Mucosa of descending colon (tissue), 3 donors: ENCODE results near the gene EFCAB6. TPM values are rescaled to one million over a fixed set of nuclear protein-coding genes. Genes with fewer than 3 reads are reported as not detected.

ENCODE experiments used
- ATAC-seq: fragments of 200-7000 bp; cut with Tn5 transposase; one replicate; pipeline ENCODE4 v1.9.1; 2020; ENCODE audit warnings: mild to moderate bottlenecking, moderate library complexity
- DNase-seq, 3 donors: peaks; one replicate each; pipeline ENCODE4 v3.0.0-alpha.2; 2020
- H3K36me3 ChIP-seq: fragments of 200-600 bp; one replicate; pipeline ENCODE4 v1.8.0; 2021; ENCODE audit warnings: low read depth, mild to moderate bottlenecking
- H3K4me1 ChIP-seq: fragments of 200-600 bp; one replicate; pipeline ENCODE4 v1.8.0; 2021; ENCODE audit warnings: low read depth, mild to moderate bottlenecking
- H3K4me3 ChIP-seq: fragments of 200-600 bp; one replicate; pipeline ENCODE4 v1.8.0; 2021; ENCODE audit warnings: mild to moderate bottlenecking
- H3K9me3 ChIP-seq: fragments of 200-600 bp; one replicate; pipeline ENCODE4 v1.8.0; 2021; ENCODE audit warnings: mild to moderate bottlenecking
- CTCF ChIP-seq: fragments of 200-600 bp; IDR thresholded peaks from one replicate; pipeline ENCODE4 v1.8.0; 2022; ENCODE audit warnings: antibody characterized with exemption, mild to moderate bottlenecking
- intact Hi-C, 2 donors: fragments of 100-400 bp; cut with DNase I in 1 of 2; cut with micrococcal nuclease in 1 of 2; formaldehyde crosslinking; loops; one replicate each; pipeline versions ENCODE4 v1.11.0 to v1.11.1; 2022; cut with DNase I, micrococcal nuclease
- total RNA-seq, 3 donors: library from RNA; stranded (reverse); fragmentation: NEBNext Ultra II Directional in 2 of 3; extraction: Animal tissue kit (Norgen Biotek cat#: 25700) in 2 of 3; gene quantifications; one replicate each; pipeline versions ENCODE4 v1.2.1 to v1.2.4, GENCODE V29; 2021 to 2023
- donor health status: DM: no; HTN: no; CAD: no; lungs with moderate emphysema.
- donor health status: DM: no; HTN: no; CAD: no.
- donor health status: DM: no; HTN: yes; CAD: no.

Gene EFCAB6
- total RNA-seq, 3 donors from 2014 or later: 1.1 to 1.8 (median 1.7) TPM

- ATAC-seq: no peak
- no peak for TF ChIP-seq CTCF
- Histone ChIP-seq H3K4me1 (no peaks in the 10 kb centered on the region), H3K4me3 (no peak overlapping the region), H3K36me3 (no peaks in the 10 kb centered on the region), H3K9me3 (no peaks in the 10 kb centered on the region)
- DNase-seq: no peak
- intact Hi-C loops: no loop called here
Measured at GRCh38 chr22:43750751-43751150, 61.4 kb downstream of the EFCAB6 start.

GRCh38 chr22:43749473-43749872, 62.6 kb downstream of the EFCAB6 start:
- Histone ChIP-seq H3K4me3 (no peak overlapping the region), H3K9me3 (no peaks in the 10 kb centered on the region), H3K36me3 (no peaks in the 10 kb centered on the region), H3K4me1 (no peaks in the 10 kb centered on the region)
- no peak for ATAC-seq
- no peak for TF ChIP-seq CTCF
- intact Hi-C loops: no loop called here
- no peak for DNase-seq

- Histone ChIP-seq H3K4me3 (no peak overlapping the region), H3K9me3 (no peaks in the 10 kb centered on the region), H3K36me3 (no peaks in the 10 kb centered on the region), H3K4me1 (no peaks in the 10 kb centered on the region)
- intact Hi-C loops: no loop called here
- DNase-seq: no peak
- no peak for TF ChIP-seq CTCF
- ATAC-seq: no peak
Measured at GRCh38 chr22:43747877-43748276, 64.2 kb downstream of the EFCAB6 start.

GRCh38 chr22:43747058-43747457, 65.0 kb downstream of the EFCAB6 start:
- Histone ChIP-seq H3K4me3 (no peak overlapping the region), H3K4me1 (no peaks in the 10 kb centered on the region), H3K9me3 (no peaks in the 10 kb centered on the region), H3K36me3 (no peaks in the 10 kb centered on the region)
- intact Hi-C loops: no loop called here
- DNase-seq: no peak
- TF ChIP-seq CTCF: no peak
- no peak for ATAC-seq

GRCh38 chr22:43745783-43746356, 66.2 kb downstream of the EFCAB6 start:
- intact Hi-C loops: no loop called here
- ATAC-seq (no peak), DNase-seq (no peak)
- Histone ChIP-seq H3K4me3 (no peak overlapping the region), H3K9me3 (no peaks in the 10 kb centered on the region), H3K4me1 (no peaks in the 10 kb centered on the region), H3K36me3 (no peaks in the 10 kb centered on the region)
- no peak for TF ChIP-seq CTCF

- no peaks in the 10 kb centered on the region for H3K4me1 ChIP-seq
- ATAC-seq: no peak
- H3K4me3 ChIP-seq: no peak overlapping the region
- no peak for DNase-seq
- intact Hi-C loops: no loop called here
- no peaks in the 10 kb centered on the region for H3K9me3 ChIP-seq
- H3K36me3 ChIP-seq: no peaks in the 10 kb centered on the region
- no peak for TF ChIP-seq CTCF
Measured at GRCh38 chr22:43745411-43745770, 66.7 kb downstream of the EFCAB6 start.
